Endothelial cell of umbilical vein (primary cell): ENCODE data around the gene NINL.

Experiments
- CTCF ChIP-seq, 2 donors: IDR thresholded peaks; 1 replicate in 1 of 2; 2 replicates in 1 of 2; pipeline ENCODE4 v1.5.1; 2011; ENCODE audit warnings: low read length in 2 of 2, mild to moderate bottlenecking in 2 of 2, moderate library complexity in 2 of 2, control low read depth in 1 of 2, inconsistent platforms in 1 of 2, low read depth in 1 of 2; ENCODE audit not compliant: insufficient read depth in 1 of 2; ENCODE audit errors: extremely low read depth in 1 of 2
- EZH2 ChIP-seq: IDR thresholded peaks from 2 replicates; pipeline ENCODE4 v1.6.1; 2012; ENCODE audit warnings: borderline replicate concordance, low read depth, mild to moderate bottlenecking, moderate library complexity, low read length, inconsistent platforms; ENCODE audit not compliant: severe bottlenecking
- POLR2A ChIP-seq: IDR thresholded peaks from 2 replicates; pipeline ENCODE4 v1.6.1; 2012; ENCODE audit warnings: low read depth, mild to moderate bottlenecking, control low read depth, low read length
- TF ChIP-seq, protein P1 (sequence below): IDR thresholded peaks from 2 replicates; pipeline ENCODE4 v1.6.1; 2011; ENCODE audit not compliant: insufficient read depth, insufficient read length

DNA sequence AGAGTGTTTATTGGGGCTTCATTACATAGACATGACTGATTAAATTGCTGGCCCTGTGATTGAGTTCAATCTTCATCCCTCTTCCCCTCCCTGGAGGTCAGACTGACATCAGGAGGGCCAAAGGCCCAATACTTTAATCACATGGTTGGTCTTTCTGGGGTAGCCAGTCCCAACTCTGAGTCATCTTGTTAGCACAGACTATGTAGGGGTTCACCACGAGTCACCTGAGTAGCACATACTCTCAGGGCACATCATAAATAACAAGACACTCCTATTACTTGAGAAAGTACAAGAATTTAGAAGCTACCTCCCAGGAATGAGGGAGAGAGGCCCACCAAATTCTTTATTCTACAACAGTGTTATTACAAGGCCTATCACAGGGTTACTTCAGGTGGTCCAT lies 166.6 kb downstream of the NINL start:
- TF ChIP-seq CTCF (IDR thresholded peaks at IDR 0.05; ENCODE audit: extremely low read depth in 1 of 2, insufficient read depth in 1 of 2, low read depth in 1 of 2, low read length in 2 of 2) (no peak), EZH2 (no peak), POLR2A (no peak)
- TF ChIP-seq, protein P1, sequence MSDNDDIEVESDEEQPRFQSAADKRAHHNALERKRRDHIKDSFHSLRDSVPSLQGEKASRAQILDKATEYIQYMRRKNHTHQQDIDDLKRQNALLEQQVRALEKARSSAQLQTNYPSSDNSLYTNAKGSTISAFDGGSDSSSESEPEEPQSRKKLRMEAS: no peak
